HAP-1 (cell line): ENCODE data around the gene TRIM60.
"Not testable (repeated sequence)": the region's sequence is repeated elsewhere in the genome, so short reads cannot be mapped to it uniquely, and the experiment has no call there.

Experiments
- DNase-seq, 2 experiments: peaks; one replicate each; pipeline ENCODE4 v3.0.0-alpha.2; 2016 to 2020; ENCODE audit warnings: low spot score in 2 of 2
- H3K27me3 ChIP-seq: fragments of 250-450 bp; sonication (Bioruptor Pico); 2 replicates; pipeline ENCODE4 v1.5.1; 2020; ENCODE audit warnings: low read depth, mild to moderate bottlenecking, moderate library complexity
- H3K36me3 ChIP-seq: fragments of 250-450 bp; sonication (Bioruptor Pico); replicated peaks from 2 replicates; pipeline ENCODE4 v1.5.1; 2020; ENCODE audit warnings: mild to moderate bottlenecking
- H3K4me1 ChIP-seq: fragments of 250-450 bp; sonication (Bioruptor Pico); 2 replicates; pipeline ENCODE4 v1.5.1; 2020; ENCODE audit warnings: mild to moderate bottlenecking
- H3K4me3 ChIP-seq: fragments of 250-450 bp; sonication (Bioruptor Pico); 2 replicates; pipeline ENCODE4 v1.5.1; 2020; ENCODE audit warnings: mild to moderate bottlenecking, moderate library complexity
- H3K9me3 ChIP-seq: fragments of 250-450 bp; sonication (Bioruptor Pico); 2 replicates; pipeline ENCODE4 v1.5.1; 2020; ENCODE audit warnings: mild to moderate bottlenecking, moderate library complexity
- in situ Hi-C: fragments of 300-500 bp; cut with MboI; formaldehyde crosslinking; loops from 3 replicates; pipeline ENCODE4 v1.14.3; 2020; ENCODE audit warnings: low sequenced_read_pairs, inconsistent platforms, mixed read lengths

The TRIM60 gene

DNA sequence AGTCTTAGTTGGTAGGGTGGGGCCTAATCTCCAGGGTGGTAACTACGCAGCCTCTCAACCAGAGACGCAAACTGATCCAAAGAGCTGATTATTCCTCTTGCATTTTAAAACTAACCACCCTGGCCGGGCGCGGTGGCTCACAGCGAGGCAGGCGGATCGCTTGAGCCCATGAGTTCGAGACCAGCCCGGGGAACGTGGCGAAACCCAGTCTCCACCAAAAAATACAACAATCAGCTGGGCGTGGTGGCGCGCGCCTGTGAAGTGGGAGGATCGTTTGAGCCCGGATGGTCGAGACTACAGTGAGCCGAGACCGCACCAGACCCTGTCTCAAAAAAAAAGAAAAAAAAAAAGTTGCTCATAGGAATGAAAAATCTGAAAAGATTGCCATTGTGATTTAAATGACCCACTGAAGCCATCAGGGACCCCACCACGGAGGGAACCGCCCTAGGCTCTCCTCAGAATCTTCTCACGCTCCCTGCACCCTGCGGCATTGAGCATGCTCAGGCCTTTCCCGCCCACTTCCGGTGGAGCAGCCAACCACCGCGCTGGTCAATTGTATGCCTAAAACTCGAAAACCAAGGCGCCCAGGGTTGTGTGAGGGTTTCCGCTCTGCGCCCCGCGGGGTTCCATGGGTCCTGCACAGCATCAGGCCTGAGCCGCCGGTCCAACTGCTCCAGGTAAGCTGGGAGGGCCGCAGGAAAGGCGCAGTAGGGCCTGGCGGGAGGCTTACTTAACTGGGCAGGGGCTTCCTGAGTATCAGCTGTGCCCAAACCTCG lies at the start of gene TRIM60:
TRIM60 (plus strand) TSS at position 564 of the 776 bp plus-strand sequence. CDS start 8,074 bp downstream, outside the sequence.
- Histone ChIP-seq H3K36me3 (no peaks in the 10 kb centered on the region), H3K27me3 (no peaks in the 10 kb centered on the region), H3K9me3 (no peaks in the 10 kb centered on the region), H3K4me3 (no peak within 1 kb of the TSS), H3K4me1 (no peaks in the 10 kb centered on the region)
- DNase-seq, result no peak
- in situ Hi-C loops, result no loop called here

GRCh38 chr4:164989471-164989870 lies 42.3 kb upstream of the TRIM60 start:
- DNase-seq, result no peak

DNA sequence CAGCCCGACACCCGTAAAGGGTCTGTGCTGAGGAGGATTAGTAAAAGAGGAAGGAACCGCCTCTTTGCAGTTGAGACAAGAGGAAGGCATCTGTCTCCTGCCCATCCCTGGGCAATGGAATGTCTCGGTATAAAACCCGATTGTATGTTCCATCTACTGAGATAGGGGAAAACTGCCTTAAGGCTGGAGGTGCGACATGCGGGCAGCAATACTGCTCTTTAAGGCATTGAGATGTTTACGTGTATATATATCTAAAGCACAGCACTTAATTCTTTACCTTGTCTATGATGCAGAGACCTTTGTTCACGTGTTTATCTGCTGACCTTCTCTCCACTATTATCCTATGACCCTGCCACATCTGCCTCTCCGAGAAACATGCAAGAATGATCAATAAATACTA lies 41.0 kb upstream of the TRIM60 start:
- DNase-seq, in situ Hi-C loops, H3K4me1 ChIP-seq, H3K36me3 ChIP-seq, H3K27me3 ChIP-seq, H3K9me3 ChIP-seq, H3K4me3 ChIP-seq: not testable (repeated sequence)

More at GRCh38 chr4:164989471-164989870, 42.3 kb upstream of the TRIM60 start:
- in situ Hi-C loops, result no loop called here
- H3K4me3 ChIP-seq, result no peak overlapping the region
- no peaks in the 10 kb centered on the region; the same call in 1 of the 2 replicates for H3K4me1 ChIP-seq
- H3K9me3 ChIP-seq, result no peaks in the 10 kb centered on the region
- no peaks in the 10 kb centered on the region for H3K27me3 ChIP-seq
- no peaks in the 10 kb centered on the region for H3K36me3 ChIP-seq

GRCh38 chr4:164996123-164996522 lies 35.7 kb upstream of the TRIM60 start:
- H3K9me3 ChIP-seq, H3K4me1 ChIP-seq, H3K36me3 ChIP-seq, H3K4me3 ChIP-seq, H3K27me3 ChIP-seq, DNase-seq, in situ Hi-C loops: not testable (repeated sequence)

DNA sequence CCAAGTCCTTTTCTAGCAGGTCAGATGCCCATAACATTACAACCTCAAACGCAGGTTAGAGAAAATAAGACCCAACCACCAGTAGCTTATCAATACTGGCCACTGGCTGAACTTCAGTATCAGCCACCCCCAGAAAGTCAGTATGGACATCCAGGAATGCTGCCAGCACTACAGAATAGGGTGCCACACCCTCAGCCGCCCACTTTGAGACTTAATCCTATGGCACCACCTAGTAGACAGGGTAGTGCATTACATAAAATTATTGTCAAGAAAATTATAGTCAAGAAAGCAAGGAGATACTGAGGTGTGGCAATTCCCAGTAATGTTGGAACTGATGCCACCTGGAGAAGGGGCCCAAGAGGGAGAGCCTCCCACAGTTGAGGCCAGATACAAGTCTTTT lies 34.5 kb upstream of the TRIM60 start:
- Histone ChIP-seq H3K27me3 (no peaks in the 10 kb centered on the region), H3K4me3 (no peak overlapping the region), H3K36me3 (no peaks in the 10 kb centered on the region), H3K4me1 (peaks cover 16% of the 10 kb centered on the region), H3K9me3 (no peaks in the 10 kb centered on the region)
- in situ Hi-C loops, result no loop called here
- peak; percentile 58 to 68 for DNase-seq

- H3K27me3 ChIP-seq, result no peaks in the 10 kb centered on the region
- DNase-seq, result peak; percentile 11 to 45
- in situ Hi-C loops, result no loop called here
- no peaks in the 10 kb centered on the region for H3K9me3 ChIP-seq
- H3K4me1 ChIP-seq, result peaks cover 20% of the 10 kb centered on the region
- H3K36me3 ChIP-seq, result no peaks in the 10 kb centered on the region
- H3K4me3 ChIP-seq, result no peak overlapping the region
Measured at GRCh38 chr4:164997941-164998340, 33.9 kb upstream of the TRIM60 start.

DNA sequence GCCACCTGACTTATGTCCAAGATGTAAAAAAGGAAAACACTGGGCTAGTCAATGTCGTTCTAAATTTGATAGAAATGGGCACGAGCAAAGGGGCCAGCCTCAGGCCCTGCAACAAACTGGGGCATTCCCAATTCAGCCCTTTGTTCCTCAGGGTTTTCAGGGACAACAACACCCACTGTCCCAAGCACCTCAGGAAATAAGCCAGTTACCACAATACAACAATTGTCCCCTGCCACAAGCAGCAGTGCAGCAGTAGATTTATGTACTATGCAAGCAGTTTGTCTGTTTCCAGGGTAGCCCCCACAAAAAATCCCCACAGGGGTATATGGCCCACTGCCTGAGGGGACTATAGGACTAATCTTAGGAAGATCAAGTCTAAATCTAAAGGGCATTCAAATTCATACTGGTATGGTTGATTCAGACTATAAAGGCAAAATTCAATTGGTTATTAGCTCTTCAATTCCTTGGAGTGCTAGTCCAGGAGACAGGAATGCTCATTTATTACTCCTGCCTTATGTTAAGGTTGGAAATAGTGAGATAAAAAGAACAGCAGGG lies 33.2 kb upstream of the TRIM60 start:
- H3K36me3 ChIP-seq, H3K9me3 ChIP-seq, DNase-seq, H3K4me3 ChIP-seq, H3K27me3 ChIP-seq, in situ Hi-C loops: not testable (repeated sequence)
- peaks cover 20% of the 10 kb centered on the region for H3K4me1 ChIP-seq

DNA sequence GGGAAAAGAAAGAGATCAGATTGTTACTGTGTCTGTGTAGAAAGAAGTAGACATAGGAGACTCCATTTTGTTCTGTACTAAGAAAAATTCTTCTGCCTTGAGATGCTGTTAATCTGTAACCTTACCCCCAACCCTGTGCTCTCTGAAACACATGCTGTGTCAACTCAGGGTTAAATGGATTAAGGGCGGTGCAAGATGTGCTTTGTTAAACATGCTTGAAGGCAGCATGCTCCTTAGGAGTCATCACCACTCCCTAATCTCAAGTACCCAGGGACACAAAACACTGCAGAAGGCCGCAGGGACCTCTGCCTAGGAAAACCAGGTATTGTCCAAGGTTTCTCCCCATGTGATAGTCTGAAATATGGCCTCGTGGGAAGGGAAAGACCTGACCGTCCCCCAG lies 29.8 kb upstream of the TRIM60 start:
- H3K9me3 ChIP-seq, H3K36me3 ChIP-seq, H3K4me3 ChIP-seq, in situ Hi-C loops, H3K27me3 ChIP-seq: not testable (repeated sequence)
- peaks cover 20% of the 10 kb centered on the region for H3K4me1 ChIP-seq
- DNase-seq, result peak; percentile 16 to 51

DNA sequence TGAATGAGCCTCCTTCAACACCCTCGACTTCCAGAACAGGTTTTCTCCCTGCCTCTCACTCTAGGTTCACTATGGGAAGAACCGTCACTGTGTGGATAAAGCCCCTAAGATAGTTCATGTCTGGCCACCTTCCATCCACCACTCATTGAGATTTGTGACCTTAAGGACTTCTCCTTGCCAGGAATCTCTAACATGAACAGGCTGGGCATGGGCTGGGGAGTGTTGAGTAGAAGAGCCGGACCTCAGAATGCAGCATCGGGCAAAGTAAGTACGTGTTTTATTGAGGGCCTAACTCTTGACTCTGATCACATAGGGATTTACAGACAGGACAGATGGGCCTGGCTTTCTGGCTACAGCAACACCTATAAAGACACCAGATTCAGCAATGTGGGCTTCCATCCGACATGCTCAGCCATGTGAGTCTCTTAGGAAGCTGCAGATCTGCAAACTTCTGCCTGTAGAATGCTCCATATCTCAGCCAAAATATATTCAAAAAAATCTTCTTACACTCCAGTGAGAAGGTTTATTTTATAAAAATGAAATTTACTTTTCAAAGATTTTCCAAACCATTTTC lies 26.4 kb upstream of the TRIM60 start:
- no peaks in the 10 kb centered on the region for H3K9me3 ChIP-seq
- in situ Hi-C loops, result no loop called here
- peaks cover 13% of the 10 kb centered on the region for H3K4me1 ChIP-seq
- H3K27me3 ChIP-seq, result no peaks in the 10 kb centered on the region
- H3K36me3 ChIP-seq, result no peaks in the 10 kb centered on the region
- no peak overlapping the region for H3K4me3 ChIP-seq
- DNase-seq, result no peak

DNA sequence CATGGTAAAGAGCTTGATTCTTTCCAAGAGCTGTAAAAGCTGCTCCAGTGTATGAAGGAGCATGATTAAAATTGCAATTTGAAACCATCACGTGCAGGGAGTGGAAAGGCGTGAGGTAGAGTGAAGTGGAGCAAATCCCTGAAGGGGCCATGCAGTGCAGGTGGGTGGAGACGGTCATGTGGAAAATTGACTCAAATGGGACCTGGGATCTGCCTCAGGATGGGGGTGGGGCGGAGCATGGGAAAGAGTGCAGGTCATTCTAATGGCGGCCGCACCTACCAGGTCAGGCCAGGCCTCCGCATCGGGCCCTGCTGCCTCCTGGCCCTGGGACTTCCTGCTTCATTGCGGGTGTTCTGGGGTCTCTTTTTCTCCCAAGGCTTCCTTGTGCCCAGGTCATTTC lies 25.3 kb upstream of the TRIM60 start:
- H3K36me3 ChIP-seq, result no peaks in the 10 kb centered on the region
- H3K9me3 ChIP-seq, result no peaks in the 10 kb centered on the region
- in situ Hi-C loops, result no loop called here
- no peak overlapping the region for H3K4me3 ChIP-seq
- H3K4me1 ChIP-seq, result peaks cover 13% of the 10 kb centered on the region
- DNase-seq, result no peak
- H3K27me3 ChIP-seq, result no peaks in the 10 kb centered on the region

GRCh38 chr4:165006886-165007285 lies 24.9 kb upstream of the TRIM60 start:
- no peak for DNase-seq
- Histone ChIP-seq H3K36me3 (no peaks in the 10 kb centered on the region), H3K9me3 (no peaks in the 10 kb centered on the region), H3K27me3 (no peaks in the 10 kb centered on the region), H3K4me3 (no peak overlapping the region), H3K4me1 (peaks cover 9% of the 10 kb centered on the region)
- in situ Hi-C loops, result no loop called here

GRCh38 chr4:165009493-165010227 lies 22.1 kb upstream of the TRIM60 start:
- H3K4me1 ChIP-seq, result no peaks in the 10 kb centered on the region
- in situ Hi-C loops, result no loop called here
- DNase-seq, result no peak

DNA sequence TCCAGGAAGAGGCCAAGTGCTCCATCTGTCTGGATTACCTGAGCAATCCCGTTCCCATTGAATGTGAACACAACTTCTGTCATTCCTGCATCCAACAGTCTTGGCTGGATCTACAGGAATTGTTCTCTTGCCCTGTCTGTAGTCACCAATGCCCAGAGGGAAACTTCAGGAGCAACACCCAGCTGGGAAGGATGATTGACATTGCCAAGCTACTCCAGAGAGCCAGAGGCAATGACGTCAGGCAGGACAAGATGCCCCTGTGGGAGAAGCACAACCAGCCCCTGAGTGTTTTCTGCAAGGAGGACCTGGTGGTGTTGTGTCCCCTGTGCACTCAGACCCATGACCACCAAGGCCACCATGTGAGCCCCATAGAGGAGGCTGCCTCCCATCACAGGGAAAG lies 21.3 kb upstream of the TRIM60 start:
- Histone ChIP-seq H3K4me1 (no peaks in the 10 kb centered on the region), H3K9me3 (no peaks in the 10 kb centered on the region), H3K27me3 (no peaks in the 10 kb centered on the region), H3K36me3 (no peaks in the 10 kb centered on the region), H3K4me3 (no peak overlapping the region)
- in situ Hi-C loops, result no loop called here
- DNase-seq, result no peak

More at GRCh38 chr4:165009493-165010227, 22.1 kb upstream of the TRIM60 start:
- Histone ChIP-seq H3K27me3 (no peaks in the 10 kb centered on the region), H3K4me3 (no peak overlapping the region), H3K36me3 (no peaks in the 10 kb centered on the region), H3K9me3 (no peaks in the 10 kb centered on the region)

- Histone ChIP-seq H3K4me1 (no peaks in the 10 kb centered on the region), H3K9me3 (no peaks in the 10 kb centered on the region), H3K4me3 (no peak overlapping the region), H3K27me3 (no peaks in the 10 kb centered on the region), H3K36me3 (no peaks in the 10 kb centered on the region)
- DNase-seq, result no peak
- in situ Hi-C loops, result no loop called here
Measured at GRCh38 chr4:165010991-165011390, 20.8 kb upstream of the TRIM60 start.
